Activated B cell treated with CpG ODN at 0.5 μM for 24 hours (primary cell): ENCODE data around the gene ADRA2B. TPM values are rescaled to one million over a fixed set of nuclear protein-coding genes. Genes with fewer than 3 reads are reported as not detected.
"Not testable (repeated sequence)": the region's sequence is repeated elsewhere in the genome, so short reads cannot be mapped to it uniquely, and the experiment has no call there.

Experiments
- ATAC-seq: fragments of 200-7000 bp; cut with Tn5 transposase; one replicate; pipeline ENCODE4 v1.10.0; 2021; ENCODE audit warnings: low read depth, mild to moderate bottlenecking, moderate library complexity
- CTCF ChIA-PET: fragments of 350-600 bp; sonication (Branson Sonifier 250); formaldehyde crosslinking; loops from one replicate; lab custom pipeline; 2021; ENCODE audit warnings: antibody characterized with exemption; lab: Charles Lee
- POLR2A ChIA-PET: fragments of 350-600 bp; sonication (Branson Sonifier 250); formaldehyde crosslinking; loops from one replicate; lab custom pipeline; 2021; ENCODE audit warnings: antibody characterized with exemption; lab: Charles Lee
- DNase-seq: peaks from one replicate; pipeline ENCODE4 v3.0.0; 2022
- H3K27ac Mint-ChIP-seq: one replicate; pipeline ENCODE4 v1.8.0; 2020; ENCODE audit warnings: mixed read lengths
- H3K27me3 Mint-ChIP-seq: one replicate; pipeline ENCODE4 v1.8.0; 2021; ENCODE audit warnings: mixed read lengths
- H3K36me3 Mint-ChIP-seq: one replicate; pipeline ENCODE4 v1.8.0; 2021; ENCODE audit warnings: low read depth, mixed read lengths
- H3K4me1 Mint-ChIP-seq: one replicate; pipeline ENCODE4 v1.8.0; 2021; ENCODE audit warnings: mixed read lengths
- H3K4me3 Mint-ChIP-seq: one replicate; pipeline ENCODE4 v1.8.0; 2020; ENCODE audit warnings: mild to moderate bottlenecking, mixed read lengths
- H3K9me3 Mint-ChIP-seq: one replicate; pipeline ENCODE4 v1.8.0; 2020; ENCODE audit warnings: mixed read lengths
- CTCF ChIP-seq: fragments of 200-600 bp; IDR thresholded peaks from one replicate; pipeline ENCODE4 v1.8.0; 2022; ENCODE audit warnings: antibody characterized with exemption, mild to moderate bottlenecking
- intact Hi-C: fragments of 100-400 bp; cut with micrococcal nuclease; formaldehyde crosslinking; loops from one replicate; pipeline ENCODE4 v1.15.1; 2024
- total RNA-seq: library from RNA; stranded (reverse); gene quantifications from 2 replicates; pipeline ENCODE4 v1.2.3, GENCODE V29; 2022

The ADRA2B gene
- total RNA-seq, 1 donor from 2014 or later, result 0.11 TPM

- no peaks in the 10 kb centered on the region for H3K36me3 Mint-ChIP-seq
- H3K4me3 Mint-ChIP-seq, result no peak overlapping the region
- H3K27ac Mint-ChIP-seq, result no peak overlapping the region
- ChIA-PET POLR2A (no interaction called here), CTCF (no interaction called here)
- no peak for TF ChIP-seq CTCF
- H3K9me3 Mint-ChIP-seq, result no peaks in the 10 kb centered on the region
- intact Hi-C loops, result no loop called here
- peaks cover 6% of the 10 kb centered on the region for H3K27me3 Mint-ChIP-seq
- DNase-seq (no peak), ATAC-seq (no peak)
- no peaks in the 10 kb centered on the region for H3K4me1 Mint-ChIP-seq
Observed at GRCh38 chr2:96089356-96090195, 26.8 kb downstream of the ADRA2B start.

GRCh38 chr2:96088340-96089335 is 27.7 kb downstream of the ADRA2B start:
- Mint-ChIP-seq H3K27ac (no peak overlapping the region), H3K4me1 (no peaks in the 10 kb centered on the region), H3K9me3 (no peaks in the 10 kb centered on the region), H3K4me3 (no peak overlapping the region), H3K27me3 (peaks cover 9% of the 10 kb centered on the region), H3K36me3 (no peaks in the 10 kb centered on the region)
- ChIA-PET CTCF (no interaction called here), POLR2A (no interaction called here)
- TF ChIP-seq CTCF, result no peak
- DNase-seq (no peak), ATAC-seq (no peak)
- intact Hi-C loops, result no loop called here

GRCh38 chr2:96087130-96087529 is 29.2 kb downstream of the ADRA2B start:
- Mint-ChIP-seq H3K4me3 (no peak overlapping the region), H3K36me3 (no peaks in the 10 kb centered on the region), H3K27ac (no peak overlapping the region), H3K9me3 (no peaks in the 10 kb centered on the region), H3K27me3 (peaks cover 9% of the 10 kb centered on the region), H3K4me1 (no peaks in the 10 kb centered on the region)
- ATAC-seq, result no peak
- no peak for DNase-seq
- ChIA-PET POLR2A (no interaction called here), CTCF (no interaction called here)
- TF ChIP-seq CTCF, result no peak
- intact Hi-C loops, result no loop called here

- Mint-ChIP-seq H3K9me3 (no peaks in the 10 kb centered on the region), H3K27me3 (peaks cover 12% of the 10 kb centered on the region), H3K4me3 (no peak overlapping the region), H3K27ac (no peak overlapping the region), H3K4me1 (no peaks in the 10 kb centered on the region), H3K36me3 (no peaks in the 10 kb centered on the region)
- ChIA-PET CTCF (no interaction called here), POLR2A (no interaction called here)
- intact Hi-C loops, result no loop called here
- ATAC-seq (no peak), DNase-seq (no peak)
- no peak for TF ChIP-seq CTCF
Observed at GRCh38 chr2:96085541-96086355, 30.6 kb downstream of the ADRA2B start.

GRCh38 chr2:96084858-96085518 is 31.4 kb downstream of the ADRA2B start:
- ATAC-seq, H3K9me3 Mint-ChIP-seq, DNase-seq, CTCF ChIA-PET, intact Hi-C loops, H3K4me3 Mint-ChIP-seq, H3K27ac Mint-ChIP-seq, H3K4me1 Mint-ChIP-seq, POLR2A ChIA-PET, H3K36me3 Mint-ChIP-seq: not testable (repeated sequence)
- H3K27me3 Mint-ChIP-seq, result peaks cover 16% of the 10 kb centered on the region
